HG03442 (cell line): ENCODE results near the gene PSEN2.
A peak's percentile ranks its signal among the peaks of the same experiment; 100 is the strongest.
"Not testable (repeated sequence)": the region's sequence is repeated elsewhere in the genome, so short reads cannot be mapped to it uniquely, and the experiment has no call there.

Source experiments
- ATAC-seq: cut with Tn5 transposase; IDR thresholded peaks from one replicate; pipeline ENCODE4 v1.9.1; 2021; ENCODE audit warnings: mild to moderate bottlenecking, moderate library complexity; ENCODE audit not compliant: unreplicated experiment

The PSEN2 gene

GRCh38 chr1:226908913-226909312 is 38.5 kb downstream of the PSEN2 start:
- ATAC-seq = no peak

- peak; percentile 55 for ATAC-seq
Observed at GRCh38 chr1:226912587-226913176, 42.3 kb downstream of the PSEN2 start.

- ATAC-seq = peak; percentile 3
Observed at GRCh38 chr1:226915672-226915995, 45.2 kb downstream of the PSEN2 start.

GRCh38 chr1:226916497-226916896 is 46.1 kb downstream of the PSEN2 start:
- ATAC-seq = no peak

- ATAC-seq = no peak
Observed at GRCh38 chr1:226919587-226919986, 49.2 kb downstream of the PSEN2 start.

- no peak for ATAC-seq
Observed at GRCh38 chr1:226919995-226920394, 49.6 kb downstream of the PSEN2 start.

GRCh38 chr1:226920446-226920894 is 50.1 kb downstream of the PSEN2 start:
- ATAC-seq = no peak

GRCh38 chr1:226921504-226921903 is 51.1 kb downstream of the PSEN2 start:
- no peak for ATAC-seq

GRCh38 chr1:226929260-226930111 is 59.1 kb downstream of the PSEN2 start:
- not testable (repeated sequence) for ATAC-seq

GRCh38 chr1:226934483-226935237 is 64.2 kb downstream of the PSEN2 start:
- ATAC-seq = no peak

- ATAC-seq = no peak
Observed at GRCh38 chr1:226937940-226938725, 67.7 kb downstream of the PSEN2 start.

- no peak for ATAC-seq
Observed at GRCh38 chr1:226938903-226939437, 68.6 kb downstream of the PSEN2 start.

- peak; percentile 22 for ATAC-seq
Observed at GRCh38 chr1:226939438-226940028, 69.1 kb downstream of the PSEN2 start.

GRCh38 chr1:226940029-226940805 is 69.8 kb downstream of the PSEN2 start, which contains the start of gene COQ8A:
Gene COQ8A (plus strand): TSS chr1:226940294. CDS start chr1:226961386, 21,092 bp downstream.
- peak; percentile 94 for ATAC-seq

- ATAC-seq = no peak
Observed at GRCh38 chr1:226940806-226941067, 70.3 kb downstream of the PSEN2 start.

GRCh38 chr1:226942392-226942791 is 72.0 kb downstream of the PSEN2 start:
- ATAC-seq = no peak

GRCh38 chr1:226943156-226943555 is 72.7 kb downstream of the PSEN2 start:
- no peak for ATAC-seq

- ATAC-seq = no peak
Observed at GRCh38 chr1:226943927-226944326, 73.5 kb downstream of the PSEN2 start.

GRCh38 chr1:226945106-226945857 is 74.9 kb downstream of the PSEN2 start:
- ATAC-seq = no peak
